Fibroblast of lung (primary cell): ENCODE results near the gene GOLGA3.

Experiments used
- CTCF ChIP-seq, 2 donors: IDR thresholded peaks in 1 of 2; conservative IDR thresholded peaks in 1 of 2; 1 replicate in 1 of 2; 2 replicates in 1 of 2; pipeline ENCODE4 v1.5.1; 2011 to 2012; ENCODE audit warnings: low read length in 2 of 2, control low read depth in 1 of 2, inconsistent platforms in 1 of 2, low read depth in 1 of 2, mild to moderate bottlenecking in 1 of 2
- EZH2 ChIP-seq: IDR thresholded peaks from 2 replicates; pipeline ENCODE4 v1.5.1; 2012; ENCODE audit warnings: low read length, control low read depth, mild to moderate bottlenecking; ENCODE audit errors: missing control alignments

- TF ChIP-seq CTCF (conservative IDR thresholded peaks at IDR 0.05 in 1 of 2, IDR thresholded peaks at IDR 0.05 in 1 of 2; ENCODE audit: low read depth in 1 of 2, low read length in 2 of 2) (no peak), EZH2 (no peak)
Observed at GRCh38 chr12:132747395-132747794, 81.3 kb downstream of the GOLGA3 start.
